K562 (cell line): Measurements from ENCODE around the gene CASD1.

Source experiments
- BHLHE40 ChIP-seq: IDR thresholded peaks from 2 replicates; pipeline ENCODE4 v1.6.1; 2011; ENCODE audit warnings: low read length, improper control_type of control experiment
- CXXC5 ChIP-seq: fragments of 250-450 bp; sonication (Bioruptor Pico); IDR thresholded peaks from 2 replicates; pipeline ENCODE4 v1.8.0; 2022; ENCODE audit warnings: inconsistent platforms, mild to moderate bottlenecking, moderate library complexity
- DDX20 ChIP-seq: fragments of 450-650 bp; IDR thresholded peaks from 2 replicates; pipeline ENCODE4 v1.6.1; 2016; ENCODE audit warnings: missing genetic modification characterization, low read depth, mild to moderate bottlenecking, missing compliant biosample characterization, moderate library complexity
- EWSR1 ChIP-seq: fragments of 450-650 bp; IDR thresholded peaks from 2 replicates; pipeline ENCODE4 v1.6.1; 2018; ENCODE audit warnings: borderline replicate concordance, mild to moderate bottlenecking, low read depth, moderate library complexity; ENCODE audit not compliant: partially characterized antibody
- NFXL1 ChIP-seq: fragments of 450-650 bp; formaldehyde crosslinking; IDR thresholded peaks from 2 replicates; pipeline ENCODE4 v1.4.0; 2021; ENCODE audit warnings: mild to moderate bottlenecking
- OTX1 ChIP-seq: fragments of 450-650 bp; formaldehyde crosslinking; IDR thresholded peaks from 2 replicates; pipeline ENCODE4 v1.4.0; 2022; ENCODE audit warnings: mild to moderate bottlenecking
- RAD21 ChIP-seq, 2 experiments: fragments of 250-450 bp in 1 of 2; fragments of 450-650 bp in 1 of 2; sonication (Bioruptor Pico) in 1 of 2; formaldehyde crosslinking in 1 of 2; IDR thresholded peaks in 1 of 2; conservative IDR thresholded peaks in 1 of 2; 2 replicates each; pipeline versions ENCODE4 v1.4.0 to v1.8.0; 2020 to 2022; ENCODE audit warnings: mild to moderate bottlenecking in 2 of 2, moderate library complexity in 1 of 2
- SMARCC2 ChIP-seq: fragments of 450-650 bp; IDR thresholded peaks from 2 replicates; pipeline ENCODE4 v1.6.1; 2017; ENCODE audit warnings: antibody characterized with exemption, moderate library complexity, mild to moderate bottlenecking, low read depth
- SP1 ChIP-seq: sonication (generic); formaldehyde crosslinking; IDR thresholded peaks from 2 replicates; pipeline ENCODE4 v1.8.1; 2022; ENCODE audit warnings: mild to moderate bottlenecking, missing genetic modification reagents
- ZNF174 ChIP-seq: fragments of 250-450 bp; sonication (Bioruptor Pico); IDR thresholded peaks from 2 replicates; pipeline ENCODE4 v1.4.0; 2020; ENCODE audit warnings: mild to moderate bottlenecking
- TF ChIP-seq, protein P1 (sequence below): fragments of 450-650 bp; IDR thresholded peaks from 2 replicates; pipeline ENCODE4 v1.7.0; 2016; ENCODE audit warnings: borderline replicate concordance
- TF ChIP-seq, protein P2 (sequence below), 3 experiments: IDR thresholded peaks in 2 of 3; conservative IDR thresholded peaks in 1 of 3; 2 replicates each; pipeline ENCODE4 v1.5.1; 2011 to 2012; ENCODE audit warnings: low read length in 3 of 3, mild to moderate bottlenecking in 3 of 3, control low read depth in 2 of 3, improper control_type of control experiment in 1 of 3, inconsistent platforms in 1 of 3, low read depth in 1 of 3, mixed read lengths in 1 of 3, moderate library complexity in 1 of 3; ENCODE audit not compliant: insufficient read depth in 2 of 3
- TF ChIP-seq, protein P3 (sequence below): fragments of 200-800 bp; sonication (Bioruptor generic); IDR thresholded peaks from 2 replicates; pipeline ENCODE4 v1.6.1; 2016; ENCODE audit warnings: missing genetic modification characterization, missing compliant biosample characterization
- TF ChIP-seq, protein P4 (sequence below): fragments of 250-450 bp; sonication (Bioruptor Pico); IDR thresholded peaks from 2 replicates; pipeline ENCODE4 v1.4.0; 2020

DNA sequence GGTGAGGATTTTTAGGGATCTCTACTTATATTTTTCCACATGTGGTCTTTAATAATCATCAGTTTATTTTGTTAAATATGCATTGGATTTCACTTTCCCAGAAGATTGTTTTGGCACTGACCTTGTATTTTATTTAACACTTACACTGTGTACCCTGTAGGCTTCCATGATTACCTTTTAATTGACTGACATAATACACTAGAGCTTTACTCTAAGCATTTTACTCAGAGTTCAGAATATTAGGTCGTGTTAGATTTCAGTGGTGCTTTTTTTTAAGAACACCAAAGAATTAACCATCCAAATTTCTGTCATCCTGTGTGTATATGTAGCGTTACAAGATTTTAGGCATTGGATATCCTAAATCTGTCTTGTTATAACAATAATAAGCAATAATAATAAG is 23.1 kb downstream of the CASD1 start:
- TF ChIP-seq DDX20 (tag) (no peak), NFXL1 (CRISPR knock-in tag) (no peak), ZNF174 (CRISPR knock-in tag) (no peak), OTX1 (CRISPR knock-in tag) (no peak), BHLHE40 (no peak), CXXC5 (CRISPR knock-in tag) (no peak), SP1 (no peak), EWSR1 (no peak), SMARCC2 (no peak), RAD21 (CRISPR knock-in tag; conservative IDR thresholded peaks at IDR 0.05 in 1 of 2, IDR thresholded peaks at IDR 0.05 in 1 of 2) (no peak)
- TF ChIP-seq, protein P1, sequence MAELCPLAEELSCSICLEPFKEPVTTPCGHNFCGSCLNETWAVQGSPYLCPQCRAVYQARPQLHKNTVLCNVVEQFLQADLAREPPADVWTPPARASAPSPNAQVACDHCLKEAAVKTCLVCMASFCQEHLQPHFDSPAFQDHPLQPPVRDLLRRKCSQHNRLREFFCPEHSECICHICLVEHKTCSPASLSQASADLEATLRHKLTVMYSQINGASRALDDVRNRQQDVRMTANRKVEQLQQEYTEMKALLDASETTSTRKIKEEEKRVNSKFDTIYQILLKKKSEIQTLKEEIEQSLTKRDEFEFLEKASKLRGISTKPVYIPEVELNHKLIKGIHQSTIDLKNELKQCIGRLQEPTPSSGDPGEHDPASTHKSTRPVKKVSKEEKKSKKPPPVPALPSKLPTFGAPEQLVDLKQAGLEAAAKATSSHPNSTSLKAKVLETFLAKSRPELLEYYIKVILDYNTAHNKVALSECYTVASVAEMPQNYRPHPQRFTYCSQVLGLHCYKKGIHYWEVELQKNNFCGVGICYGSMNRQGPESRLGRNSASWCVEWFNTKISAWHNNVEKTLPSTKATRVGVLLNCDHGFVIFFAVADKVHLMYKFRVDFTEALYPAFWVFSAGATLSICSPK = no peak
- TF ChIP-seq, protein P2, sequence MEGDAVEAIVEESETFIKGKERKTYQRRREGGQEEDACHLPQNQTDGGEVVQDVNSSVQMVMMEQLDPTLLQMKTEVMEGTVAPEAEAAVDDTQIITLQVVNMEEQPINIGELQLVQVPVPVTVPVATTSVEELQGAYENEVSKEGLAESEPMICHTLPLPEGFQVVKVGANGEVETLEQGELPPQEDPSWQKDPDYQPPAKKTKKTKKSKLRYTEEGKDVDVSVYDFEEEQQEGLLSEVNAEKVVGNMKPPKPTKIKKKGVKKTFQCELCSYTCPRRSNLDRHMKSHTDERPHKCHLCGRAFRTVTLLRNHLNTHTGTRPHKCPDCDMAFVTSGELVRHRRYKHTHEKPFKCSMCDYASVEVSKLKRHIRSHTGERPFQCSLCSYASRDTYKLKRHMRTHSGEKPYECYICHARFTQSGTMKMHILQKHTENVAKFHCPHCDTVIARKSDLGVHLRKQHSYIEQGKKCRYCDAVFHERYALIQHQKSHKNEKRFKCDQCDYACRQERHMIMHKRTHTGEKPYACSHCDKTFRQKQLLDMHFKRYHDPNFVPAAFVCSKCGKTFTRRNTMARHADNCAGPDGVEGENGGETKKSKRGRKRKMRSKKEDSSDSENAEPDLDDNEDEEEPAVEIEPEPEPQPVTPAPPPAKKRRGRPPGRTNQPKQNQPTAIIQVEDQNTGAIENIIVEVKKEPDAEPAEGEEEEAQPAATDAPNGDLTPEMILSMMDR (IDR thresholded peaks at IDR 0.05 in 2 of 3, conservative IDR thresholded peaks at IDR 0.05 in 1 of 3; ENCODE audit: insufficient read depth in 2 of 3, low read depth in 1 of 3, low read length in 3 of 3) = no peak
- TF ChIP-seq, protein P3, sequence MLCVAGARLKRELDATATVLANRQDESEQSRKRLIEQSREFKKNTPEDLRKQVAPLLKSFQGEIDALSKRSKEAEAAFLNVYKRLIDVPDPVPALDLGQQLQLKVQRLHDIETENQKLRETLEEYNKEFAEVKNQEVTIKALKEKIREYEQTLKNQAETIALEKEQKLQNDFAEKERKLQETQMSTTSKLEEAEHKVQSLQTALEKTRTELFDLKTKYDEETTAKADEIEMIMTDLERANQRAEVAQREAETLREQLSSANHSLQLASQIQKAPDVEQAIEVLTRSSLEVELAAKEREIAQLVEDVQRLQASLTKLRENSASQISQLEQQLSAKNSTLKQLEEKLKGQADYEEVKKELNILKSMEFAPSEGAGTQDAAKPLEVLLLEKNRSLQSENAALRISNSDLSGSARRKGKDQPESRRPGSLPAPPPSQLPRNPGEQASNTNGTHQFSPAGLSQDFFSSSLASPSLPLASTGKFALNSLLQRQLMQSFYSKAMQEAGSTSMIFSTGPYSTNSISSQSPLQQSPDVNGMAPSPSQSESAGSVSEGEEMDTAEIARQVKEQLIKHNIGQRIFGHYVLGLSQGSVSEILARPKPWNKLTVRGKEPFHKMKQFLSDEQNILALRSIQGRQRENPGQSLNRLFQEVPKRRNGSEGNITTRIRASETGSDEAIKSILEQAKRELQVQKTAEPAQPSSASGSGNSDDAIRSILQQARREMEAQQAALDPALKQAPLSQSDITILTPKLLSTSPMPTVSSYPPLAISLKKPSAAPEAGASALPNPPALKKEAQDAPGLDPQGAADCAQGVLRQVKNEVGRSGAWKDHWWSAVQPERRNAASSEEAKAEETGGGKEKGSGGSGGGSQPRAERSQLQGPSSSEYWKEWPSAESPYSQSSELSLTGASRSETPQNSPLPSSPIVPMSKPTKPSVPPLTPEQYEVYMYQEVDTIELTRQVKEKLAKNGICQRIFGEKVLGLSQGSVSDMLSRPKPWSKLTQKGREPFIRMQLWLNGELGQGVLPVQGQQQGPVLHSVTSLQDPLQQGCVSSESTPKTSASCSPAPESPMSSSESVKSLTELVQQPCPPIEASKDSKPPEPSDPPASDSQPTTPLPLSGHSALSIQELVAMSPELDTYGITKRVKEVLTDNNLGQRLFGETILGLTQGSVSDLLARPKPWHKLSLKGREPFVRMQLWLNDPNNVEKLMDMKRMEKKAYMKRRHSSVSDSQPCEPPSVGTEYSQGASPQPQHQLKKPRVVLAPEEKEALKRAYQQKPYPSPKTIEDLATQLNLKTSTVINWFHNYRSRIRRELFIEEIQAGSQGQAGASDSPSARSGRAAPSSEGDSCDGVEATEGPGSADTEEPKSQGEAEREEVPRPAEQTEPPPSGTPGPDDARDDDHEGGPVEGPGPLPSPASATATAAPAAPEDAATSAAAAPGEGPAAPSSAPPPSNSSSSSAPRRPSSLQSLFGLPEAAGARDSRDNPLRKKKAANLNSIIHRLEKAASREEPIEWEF = no peak
- TF ChIP-seq, protein P4, sequence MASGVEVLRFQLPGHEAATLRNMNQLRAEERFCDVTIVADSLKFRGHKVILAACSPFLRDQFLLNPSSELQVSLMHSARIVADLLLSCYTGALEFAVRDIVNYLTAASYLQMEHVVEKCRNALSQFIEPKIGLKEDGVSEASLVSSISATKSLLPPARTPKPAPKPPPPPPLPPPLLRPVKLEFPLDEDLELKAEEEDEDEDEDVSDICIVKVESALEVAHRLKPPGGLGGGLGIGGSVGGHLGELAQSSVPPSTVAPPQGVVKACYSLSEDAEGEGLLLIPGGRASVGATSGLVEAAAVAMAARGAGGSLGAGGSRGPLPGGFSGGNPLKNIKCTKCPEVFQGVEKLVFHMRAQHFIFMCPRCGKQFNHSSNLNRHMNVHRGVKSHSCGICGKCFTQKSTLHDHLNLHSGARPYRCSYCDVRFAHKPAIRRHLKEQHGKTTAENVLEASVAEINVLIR (CRISPR knock-in tag) = no peak
